Stimulated activated CD4-positive, alpha-beta T cell treated with anti-CD3 and anti-CD28 coated beads, Interleukin-12 subunit alpha, Interleukin-12 subunit beta, amount 100 ng/mL, for 24 hours (primary cell): ENCODE measurements around the gene RABEP2.
"Not testable (repeated sequence)": the region's sequence is repeated elsewhere in the genome, so short reads cannot be mapped to it uniquely, and the experiment has no call there.

Experiments
- DNase-seq, 2 experiments: peaks; one replicate each; pipeline ENCODE4 v3.0.0-alpha.2; 2020; ENCODE audit warnings: low read depth in 2 of 2

The RABEP2 gene

DNA sequence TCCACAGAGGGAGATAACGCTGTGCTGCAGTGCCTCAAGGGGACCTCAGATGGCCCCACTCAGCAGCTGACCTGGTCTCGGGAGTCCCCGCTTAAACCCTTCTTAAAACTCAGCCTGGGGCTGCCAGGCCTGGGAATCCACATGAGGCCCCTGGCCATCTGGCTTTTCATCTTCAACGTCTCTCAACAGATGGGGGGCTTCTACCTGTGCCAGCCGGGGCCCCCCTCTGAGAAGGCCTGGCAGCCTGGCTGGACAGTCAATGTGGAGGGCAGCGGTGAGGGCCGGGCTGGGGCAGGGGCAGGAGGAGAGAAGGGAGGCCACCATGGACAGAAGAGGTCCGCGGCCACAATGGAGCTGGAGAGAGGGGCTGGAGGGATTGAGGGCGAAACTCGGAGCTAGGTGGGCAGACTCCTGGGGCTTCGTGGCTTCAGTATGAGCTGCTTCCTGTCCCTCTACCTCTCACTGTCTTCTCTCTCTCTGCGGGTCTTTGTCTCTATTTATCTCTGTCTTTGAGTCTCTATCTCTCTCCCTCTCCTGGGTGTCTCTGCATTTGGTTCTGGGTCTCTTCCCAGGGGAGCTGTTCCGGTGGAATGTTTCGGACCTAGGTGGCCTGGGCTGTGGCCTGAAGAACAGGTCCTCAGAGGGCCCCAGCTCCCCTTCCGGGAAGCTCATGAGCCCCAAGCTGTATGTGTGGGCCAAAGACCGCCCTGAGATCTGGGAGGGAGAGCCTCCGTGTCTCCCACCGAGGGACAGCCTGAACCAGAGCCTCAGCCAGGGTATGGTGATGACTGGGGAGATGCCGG is 7.5 kb upstream of the RABEP2 start:
- no peak for DNase-seq

- DNase-seq = no peak
Measured at GRCh38 chr16:28931801-28932225, 6.8 kb upstream of the RABEP2 start, which contains the start of gene CD19. TSS of gene CD19 (plus strand) at chr16:28931971. CDS start at chr16:28932001, 30 bp downstream.

DNA sequence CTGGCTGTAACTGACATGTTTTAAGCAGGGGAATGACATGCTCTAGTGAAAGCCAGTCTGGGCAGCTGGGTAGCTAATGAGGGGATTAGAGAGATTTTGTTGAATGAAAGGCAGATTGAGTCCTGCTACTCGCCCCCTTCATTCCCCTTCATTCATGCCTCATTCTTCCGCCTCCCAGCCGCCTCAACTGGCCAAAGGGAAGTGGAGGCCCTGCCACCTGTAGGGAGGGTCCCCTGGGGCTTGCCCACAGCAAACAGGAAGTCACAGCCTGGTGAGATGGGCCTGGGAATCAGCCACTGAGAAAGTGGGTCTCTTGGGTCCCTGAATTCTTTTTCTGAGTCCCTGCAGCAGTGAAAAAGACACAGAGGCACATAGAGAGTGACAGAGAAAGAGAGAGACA is 5.6 kb upstream of the RABEP2 start:
- no peak for DNase-seq

DNA sequence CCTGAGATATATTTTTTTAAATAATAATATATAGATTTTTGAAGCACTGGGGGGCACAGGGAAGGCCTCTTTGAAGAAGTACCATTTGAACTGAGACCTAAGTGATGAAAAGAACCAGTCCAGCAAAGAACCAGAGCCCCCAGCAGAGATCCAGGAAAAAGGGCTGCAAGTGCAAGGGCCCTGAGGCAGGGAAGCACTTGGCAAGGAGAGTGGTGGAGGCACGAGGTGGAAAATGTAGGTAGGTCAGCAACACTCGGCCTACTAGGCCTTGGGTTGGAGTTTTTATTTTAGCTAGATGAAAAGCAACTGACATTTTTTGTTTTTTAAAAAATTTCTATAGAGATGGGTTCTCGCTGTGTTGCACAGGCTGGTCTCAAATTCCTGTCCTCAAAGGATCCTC is 5.2 kb upstream of the RABEP2 start:
- DNase-seq = no peak

DNA sequence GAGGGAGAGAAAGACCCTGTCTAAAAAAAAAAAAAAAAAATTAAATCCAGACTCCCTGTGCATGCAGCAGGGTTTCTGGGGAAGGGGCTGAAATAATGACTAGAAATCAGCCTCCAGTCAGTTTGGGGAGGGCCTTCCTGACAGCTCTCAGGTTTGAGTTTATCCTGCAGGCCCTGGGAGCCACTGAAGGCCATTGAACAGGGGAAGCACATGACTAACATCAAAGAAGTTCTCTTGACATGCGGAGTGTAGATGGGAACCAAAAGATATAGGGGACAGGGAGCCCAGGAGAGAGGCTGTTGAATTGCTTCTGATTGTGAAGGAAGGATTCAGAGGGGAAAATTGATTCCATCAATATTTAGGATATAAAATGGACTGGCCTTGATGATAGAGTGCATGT is 2.8 kb upstream of the RABEP2 start:
- no peak for DNase-seq

- DNase-seq = not testable (repeated sequence)
Measured at GRCh38 chr16:28926284-28926683, 1.2 kb upstream of the RABEP2 start.

DNA sequence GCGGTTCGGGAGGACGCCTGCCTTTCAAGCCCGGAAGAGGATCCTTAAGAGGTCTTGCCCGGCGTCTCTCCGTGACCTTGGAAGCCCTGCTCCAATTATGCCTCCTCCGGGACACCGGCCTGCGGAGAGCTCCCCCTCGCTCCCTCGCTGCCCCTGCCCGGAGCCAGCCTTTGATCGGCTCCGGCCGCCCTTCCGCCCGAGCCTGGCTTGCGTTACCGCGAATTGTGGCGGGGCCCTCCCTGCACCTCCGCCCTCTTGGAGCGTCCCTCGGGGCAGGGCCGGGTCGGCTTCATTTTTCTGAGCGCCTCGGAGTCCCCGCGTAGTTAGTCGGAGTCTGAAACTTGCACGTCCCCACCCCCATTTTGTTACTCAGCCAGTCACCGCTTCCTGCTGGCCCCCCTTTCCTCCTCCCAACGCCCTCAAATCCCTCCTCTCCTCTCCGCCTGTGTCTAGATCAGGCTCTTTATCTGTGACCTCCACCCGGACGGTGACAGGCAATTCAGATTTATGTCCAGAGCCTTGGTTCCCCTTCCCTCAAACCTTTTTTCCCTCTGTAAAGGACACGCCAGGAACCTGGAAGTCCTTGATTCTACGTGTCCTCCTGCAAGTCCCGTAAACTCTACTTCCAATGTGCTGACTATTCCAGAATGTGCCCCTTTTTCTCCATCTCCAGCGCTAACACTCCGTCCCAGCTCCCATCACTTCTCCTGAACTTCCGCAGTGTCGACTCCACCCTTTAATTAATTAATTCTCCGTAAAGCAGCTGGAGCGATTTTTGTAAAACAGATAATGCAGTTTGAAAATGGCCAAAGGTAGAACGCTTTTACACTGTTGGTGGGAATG is 569 bp upstream of the RABEP2 start:
- peak; percentile 72 to 73 for DNase-seq

DNA sequence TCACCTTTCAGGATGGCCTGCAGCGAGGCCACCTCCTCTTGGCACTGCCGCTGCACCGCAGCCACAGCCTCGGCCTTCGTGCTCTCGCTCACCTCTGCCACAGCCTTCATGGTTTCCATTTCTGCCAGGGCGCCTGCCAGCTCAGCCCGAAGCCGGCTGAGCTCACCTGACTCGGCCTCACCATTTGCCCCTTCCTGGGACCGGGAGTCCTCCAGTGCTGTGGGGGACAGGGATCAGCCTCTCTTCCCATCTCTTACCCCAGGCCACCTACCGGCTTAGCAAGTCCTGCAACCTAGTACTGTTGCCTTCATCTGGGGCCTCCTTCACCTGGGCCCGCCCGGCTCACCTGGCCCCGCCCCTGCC is 658 bp downstream of the RABEP2 start:
- no peak for DNase-seq

GRCh38 chr16:28923652-28924398 is 1.2 kb downstream of the RABEP2 start:
- DNase-seq = no peak

DNA sequence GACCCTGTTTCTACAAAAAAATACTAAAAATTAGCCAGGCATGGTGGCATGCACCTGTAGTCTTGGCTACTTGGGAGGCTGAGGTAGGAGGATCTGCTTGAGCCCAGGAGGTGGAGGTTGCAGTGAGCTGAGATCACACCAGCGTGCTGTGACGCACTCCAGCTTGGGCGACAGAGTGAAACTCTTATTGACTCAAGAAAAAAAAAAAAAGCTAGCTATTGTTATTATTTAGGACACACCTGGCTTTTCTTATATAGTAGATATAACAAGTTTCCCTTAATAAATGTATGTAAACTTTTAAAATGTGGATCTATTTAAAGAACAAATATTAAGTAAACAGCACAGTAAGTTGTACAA is 1.8 kb downstream of the RABEP2 start:
- DNase-seq = no peak

GRCh38 chr16:28918698-28919097 is 6.3 kb downstream of the RABEP2 start:
- DNase-seq = no peak

DNA sequence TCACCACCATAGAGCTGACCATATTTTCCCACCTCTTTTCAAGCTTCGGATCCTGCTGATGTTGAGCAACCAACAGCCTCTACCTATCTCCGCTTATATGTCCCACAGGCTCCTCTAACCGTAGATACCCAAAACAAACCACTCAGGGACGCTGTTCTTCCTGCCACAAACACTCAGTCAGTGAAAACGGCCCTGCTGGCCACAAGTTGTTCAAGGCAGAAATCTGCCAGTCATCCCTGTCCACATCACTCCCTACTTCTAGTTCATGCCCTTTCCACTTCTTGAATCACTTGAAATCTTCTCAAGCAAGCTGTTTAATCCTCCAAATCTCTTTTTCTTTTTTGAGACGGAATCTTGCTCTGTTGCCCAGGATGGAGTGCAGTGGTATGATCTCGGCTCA is 7.9 kb downstream of the RABEP2 start:
- DNase-seq = no peak

- no peak for DNase-seq
Measured at GRCh38 chr16:28915181-28915580, 9.9 kb downstream of the RABEP2 start.

- no peak for DNase-seq
Measured at GRCh38 chr16:28913946-28914724, 10.9 kb downstream of the RABEP2 start.

DNA sequence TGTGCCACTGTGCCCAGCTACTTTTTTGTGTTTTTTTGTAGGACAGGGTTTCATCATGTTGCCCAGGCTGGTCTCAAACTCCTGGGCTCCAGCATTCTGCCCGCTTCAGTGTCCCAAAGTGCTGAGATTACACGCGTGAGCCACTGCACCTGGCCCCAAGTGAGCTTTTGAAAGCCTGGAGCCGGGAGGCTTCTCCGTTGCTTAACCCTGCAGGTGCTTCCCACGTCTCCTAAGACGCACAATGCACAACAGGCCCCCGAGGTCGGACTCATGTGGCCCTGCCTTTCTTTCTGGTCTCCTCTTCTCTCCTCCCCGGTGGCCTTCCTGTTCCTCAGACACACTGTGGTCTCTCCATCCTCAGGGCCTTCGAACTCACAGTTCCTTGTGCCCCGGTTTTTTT is 12.5 kb downstream of the RABEP2 start:
- no peak for DNase-seq

DNA sequence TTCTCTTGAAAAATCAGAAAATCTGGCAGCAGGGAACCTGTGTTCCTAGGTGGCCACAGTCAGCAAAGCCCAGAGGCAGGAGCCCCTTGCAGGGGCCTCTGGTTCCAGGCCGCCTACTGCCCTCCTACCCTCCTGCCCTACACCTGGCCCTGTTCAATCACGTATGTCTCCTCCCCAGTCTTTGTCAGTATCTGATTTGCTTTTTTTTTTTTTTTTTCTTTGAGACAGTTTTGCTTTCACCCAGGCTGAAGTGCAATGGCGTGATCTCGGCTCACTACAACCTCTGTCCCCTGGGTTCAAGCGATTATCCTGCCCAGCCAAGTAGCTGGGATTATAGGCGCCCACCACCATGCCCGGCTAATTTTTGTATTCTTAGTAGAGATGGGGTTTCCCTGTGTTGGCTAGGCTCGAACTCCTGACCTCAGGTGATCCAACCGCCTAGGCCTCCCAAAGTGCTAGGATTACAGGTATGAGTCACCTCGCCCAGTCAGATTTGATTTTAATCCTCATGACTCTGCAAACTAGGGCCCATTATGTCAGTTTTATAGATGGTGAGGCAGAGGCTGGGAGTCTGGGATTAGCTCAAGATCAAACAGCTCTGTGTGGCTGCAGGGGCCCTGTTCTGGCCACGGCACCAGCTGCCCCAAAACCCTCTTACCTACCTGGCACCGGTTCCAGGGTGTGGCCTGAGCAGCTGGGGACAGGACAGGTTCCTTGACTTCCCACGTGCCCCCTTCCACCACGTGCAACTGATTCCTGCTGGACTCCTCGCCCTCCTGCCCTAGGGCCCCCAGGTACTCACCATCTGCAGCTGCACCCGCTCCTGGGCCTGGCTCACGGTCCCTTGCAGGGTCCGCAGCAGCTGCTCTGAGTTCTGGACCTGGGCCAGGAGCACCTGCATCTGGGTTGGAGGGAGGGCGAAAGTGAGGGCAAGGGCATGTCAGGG is 14.7 kb downstream of the RABEP2 start:
- no peak for DNase-seq

DNA sequence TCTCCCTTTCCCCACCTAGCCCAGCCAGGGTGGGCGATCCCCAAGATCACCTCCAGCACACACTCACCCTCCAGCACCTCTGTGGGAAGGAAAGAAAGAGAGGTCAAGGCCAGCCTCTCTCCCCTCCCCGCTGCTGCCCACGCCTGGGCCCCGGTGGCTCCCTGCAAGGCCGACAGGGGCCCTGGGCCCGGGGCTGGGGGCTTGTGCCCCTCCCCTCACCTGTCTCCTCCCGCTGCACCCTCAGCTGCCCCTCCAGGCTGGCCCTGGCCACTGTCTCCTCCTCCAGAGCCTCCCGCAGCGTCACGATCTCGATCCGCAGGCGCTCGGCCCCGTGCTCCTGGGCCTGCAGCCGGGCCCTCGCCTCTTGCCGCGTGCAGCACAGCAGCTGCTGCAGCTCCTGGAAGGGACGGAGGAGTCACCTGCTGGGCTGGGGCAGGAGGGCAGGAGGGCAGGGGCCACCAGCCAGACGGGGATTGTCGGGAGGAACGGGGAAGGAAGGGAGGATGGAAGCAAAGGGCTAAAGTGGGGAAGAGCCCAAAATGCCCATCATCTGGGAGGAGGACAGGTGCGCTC is 19.2 kb downstream of the RABEP2 start:
- no peak for DNase-seq

DNA sequence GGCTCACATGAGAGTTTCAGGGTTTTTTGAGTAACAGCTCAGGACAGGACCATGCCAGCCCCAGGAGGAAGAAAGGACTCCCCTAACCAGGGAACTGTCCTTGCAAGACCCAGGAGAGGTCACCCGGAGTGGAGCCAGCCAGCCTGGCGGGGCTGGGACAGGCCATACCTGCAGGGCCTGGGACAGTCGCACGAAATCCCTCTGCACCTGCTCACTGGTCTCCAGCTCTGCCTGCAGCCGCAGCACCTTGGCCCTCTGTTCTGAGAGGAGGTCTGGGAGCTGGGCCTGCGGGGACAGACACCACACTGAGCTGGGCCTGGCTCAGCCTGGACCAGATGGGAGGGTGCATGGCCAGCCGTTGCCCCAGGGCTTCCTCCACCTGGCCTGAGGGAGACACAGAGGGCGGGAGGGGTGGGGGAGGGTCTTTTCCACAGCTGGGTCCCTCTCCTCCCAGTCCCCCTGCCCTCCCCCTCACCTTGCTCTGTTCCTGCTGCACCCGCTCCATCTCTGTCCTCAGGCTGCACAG is 19.7 kb downstream of the RABEP2 start:
- DNase-seq = no peak

DNA sequence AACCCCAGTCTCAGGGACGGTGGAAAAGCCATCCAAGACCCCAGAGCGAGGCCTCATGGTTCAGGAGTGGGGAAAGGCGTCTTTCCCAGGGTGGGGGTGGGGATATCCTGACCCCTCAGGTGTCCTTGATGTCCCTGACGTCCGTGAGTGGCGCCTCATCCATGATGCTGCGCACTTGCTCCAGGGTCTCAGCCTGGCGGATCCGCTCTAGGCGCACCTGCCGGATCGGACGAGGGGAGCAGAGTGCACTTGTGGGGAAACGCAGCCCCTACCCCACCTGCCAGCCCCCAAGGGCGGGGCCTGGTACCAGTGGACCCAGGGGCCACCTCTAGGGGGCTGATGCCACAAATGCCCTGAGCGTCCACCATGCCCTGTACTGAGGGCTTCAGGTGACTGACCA is 20.2 kb downstream of the RABEP2 start:
- no peak for DNase-seq

- DNase-seq = no peak
Measured at GRCh38 chr16:28904363-28904762, 20.7 kb downstream of the RABEP2 start.
